H1 (cell line): ENCODE data around the gene FBXO17. TPM values are rescaled to one million over a fixed set of nuclear protein-coding genes. Genes with fewer than 3 reads are reported as not detected.

Experiments
- CTCF ChIA-PET: fragments of 300-600 bp; sonication (Branson Sonifier 250); formaldehyde crosslinking; loops from one replicate; lab custom pipeline; 2021; ENCODE audit not compliant: partially characterized antibody; lab: Charles Lee
- POLR2A ChIA-PET: fragments of 300-600 bp; sonication (Branson Sonifier 250); formaldehyde crosslinking; loops from one replicate; lab custom pipeline; 2021; ENCODE audit warnings: inconsistent platforms; ENCODE audit not compliant: partially characterized antibody; lab: Charles Lee
- DNase-seq, 2 experiments: peaks; one replicate each; pipeline versions ENCODE4 v3.0.0 to v3.0.0-alpha.2; 2010 to 2022; ENCODE audit warnings: low spot score in 2 of 2, low read depth in 1 of 2, mixed read lengths in 1 of 2
- FAIRE-seq: peaks from 2 replicates; lab custom pipeline; 2011; peaks lifted over from hg19 to GRCh38; lab: Jason Lieb, UNC
- H2AFZ ChIP-seq: 2 replicates; pipeline ENCODE4 v1.8.1; 2012; ENCODE audit warnings: low read length, inconsistent platforms
- H2AK5ac ChIP-seq: 2 replicates; pipeline ENCODE4 v1.6.1; 2013; ENCODE audit warnings: low read depth, low read length
- H2BK120ac ChIP-seq: replicated peaks from 2 replicates; pipeline ENCODE3; 2013; ENCODE audit warnings: low read depth, low read length, inconsistent platforms
- H2BK12ac ChIP-seq: 2 replicates; pipeline ENCODE4 v1.6.1; 2013; ENCODE audit warnings: low read depth, low read length
- H2BK15ac ChIP-seq: 2 replicates; pipeline ENCODE4 v1.6.1; 2013; ENCODE audit warnings: low read length
- H2BK20ac ChIP-seq: 2 replicates; pipeline ENCODE4 v1.6.1; 2013; ENCODE audit warnings: low read length
- H2BK5ac ChIP-seq: 2 replicates; pipeline ENCODE4 v1.6.1; 2013; ENCODE audit warnings: low read depth, low read length
- H3K14ac ChIP-seq: 2 replicates; pipeline ENCODE4 v1.6.1; 2013; ENCODE audit warnings: inconsistent platforms; ENCODE audit not compliant: insufficient read length
- H3K18ac ChIP-seq: 2 replicates; pipeline ENCODE4 v1.6.1; 2013; ENCODE audit warnings: low read length; ENCODE audit errors: extremely low read depth
- H3K23ac ChIP-seq: 2 replicates; pipeline ENCODE4 v1.6.1; 2013; ENCODE audit warnings: inconsistent platforms; ENCODE audit not compliant: insufficient read length
- H3K23me2 ChIP-seq: 2 replicates; pipeline ENCODE4 v1.6.1; 2013; ENCODE audit warnings: low read depth, low read length
- H3K27ac ChIP-seq: 2 replicates; pipeline ENCODE4 v1.6.1; 2011; ENCODE audit warnings: low read depth, low read length, inconsistent platforms
- H3K27me3 ChIP-seq, 4 experiments: replicated peaks in 1 of 4; 1 replicate in 1 of 4; 2 replicates in 3 of 4; pipeline versions ENCODE4 v1.6.1 to v1.8.1; 2011 to 2013; ENCODE audit warnings: low read length in 3 of 4, mild to moderate bottlenecking in 3 of 4, inconsistent platforms in 2 of 4, mixed read lengths in 2 of 4, moderate library complexity in 1 of 4; ENCODE audit not compliant: control insufficient read depth in 3 of 4, insufficient read depth in 3 of 4; ENCODE audit errors: extremely low read depth in 1 of 4
- H3K36me3 ChIP-seq, 4 experiments: 2 replicates each; pipeline versions ENCODE4 v1.6.1 to v1.8.1; 2011 to 2013; ENCODE audit warnings: mild to moderate bottlenecking in 4 of 4, low read length in 3 of 4, moderate library complexity in 2 of 4, control low read depth in 1 of 4, inconsistent platforms in 1 of 4; ENCODE audit not compliant: insufficient read depth in 4 of 4, control insufficient read depth in 2 of 4
- H3K4ac ChIP-seq: replicated peaks from 2 replicates; pipeline ENCODE3; 2013; ENCODE audit warnings: low read length, low read depth, mixed read lengths, inconsistent platforms; ENCODE audit not compliant: insufficient read length
- H3K4me1 ChIP-seq, 4 experiments: replicated peaks in 1 of 4; 1 replicate in 1 of 4; 2 replicates in 3 of 4; pipeline versions ENCODE4 v1.6.1 to v1.8.1; 2011 to 2013; ENCODE audit warnings: low read length in 3 of 4, inconsistent platforms in 2 of 4, mixed read lengths in 1 of 4; ENCODE audit not compliant: insufficient read depth in 4 of 4, control insufficient read depth in 3 of 4
- H3K4me2 ChIP-seq, 2 experiments: 2 replicates each; pipeline versions ENCODE4 v1.6.1 to v1.8.1; 2011 to 2013; ENCODE audit warnings: low read depth in 2 of 2, low read length in 2 of 2, control low read depth in 1 of 2, inconsistent platforms in 1 of 2, mild to moderate bottlenecking in 1 of 2; ENCODE audit not compliant: insufficient read depth in 1 of 2
- H3K4me3 ChIP-seq, 4 experiments: fragments of 200-600, 300-600 bp in 1 of 4; sonication (generic), shearing (Covaris generic), sonication (Bioruptor Twin) in 1 of 4; 2 replicates each; pipeline versions ENCODE4 v1.5.1 to v1.8.1; 2011 to 2016; ENCODE audit warnings: low read length in 4 of 4, low read depth in 3 of 4, control low read depth in 2 of 4, inconsistent platforms in 2 of 4, mild to moderate bottlenecking in 2 of 4, mixed read lengths in 1 of 4, moderate library complexity in 1 of 4; ENCODE audit not compliant: insufficient read depth in 2 of 4; ENCODE audit errors: extremely low read depth in 1 of 4
- H3K56ac ChIP-seq: replicated peaks from 2 replicates; pipeline ENCODE3; 2013; ENCODE audit warnings: low read depth, mild to moderate bottlenecking, mixed read lengths, low read length, inconsistent platforms; ENCODE audit not compliant: insufficient read length
- H3K79me1 ChIP-seq: 2 replicates; pipeline ENCODE4 v1.6.1; 2013; ENCODE audit warnings: low read depth, low read length, control low read depth
- H3K79me2 ChIP-seq, 2 experiments: 2 replicates each; pipeline versions ENCODE4 v1.6.1 to v1.8.1; 2012 to 2013; ENCODE audit warnings: low read length in 2 of 2, mild to moderate bottlenecking in 2 of 2, inconsistent platforms in 1 of 2; ENCODE audit not compliant: insufficient read depth in 2 of 2, control insufficient read depth in 1 of 2
- H3K9ac ChIP-seq, 4 experiments: replicated peaks in 1 of 4; 1 replicate in 1 of 4; 2 replicates in 3 of 4; pipeline versions ENCODE4 v1.6.1 to v1.8.1; 2011 to 2013; ENCODE audit warnings: low read depth in 3 of 4, low read length in 3 of 4, control low read depth in 2 of 4, mild to moderate bottlenecking in 2 of 4, moderate library complexity in 2 of 4, inconsistent platforms in 1 of 4; ENCODE audit errors: extremely low read depth in 1 of 4
- H3K9me3 ChIP-seq, 2 experiments: 2 replicates each; pipeline versions ENCODE4 v1.6.1 to v1.8.1; 2012 to 2013; ENCODE audit warnings: mild to moderate bottlenecking in 2 of 2, moderate library complexity in 2 of 2, control low read depth in 1 of 2, inconsistent platforms in 1 of 2, low read depth in 1 of 2, low read length in 1 of 2, mixed read lengths in 1 of 2; ENCODE audit not compliant: insufficient read depth in 2 of 2
- H4K20me1 ChIP-seq, 2 experiments: replicated peaks in 1 of 2; 2 replicates each; pipeline versions ENCODE3 to v1.8.1; 2011 to 2013; ENCODE audit warnings: inconsistent platforms in 2 of 2, low read length in 2 of 2, mild to moderate bottlenecking in 1 of 2; ENCODE audit not compliant: insufficient read depth in 2 of 2, control insufficient read depth in 1 of 2
- H4K5ac ChIP-seq: 2 replicates; pipeline ENCODE4 v1.6.1; 2013; ENCODE audit warnings: low read length, low read depth, mixed read lengths, inconsistent platforms; ENCODE audit not compliant: insufficient read length
- H4K8ac ChIP-seq: 2 replicates; pipeline ENCODE4 v1.8.0; 2013; ENCODE audit warnings: mild to moderate bottlenecking, moderate library complexity, low read length, inconsistent platforms; ENCODE audit not compliant: insufficient read depth; ENCODE audit errors: extremely low read depth
- H4K91ac ChIP-seq: replicated peaks from 2 replicates; pipeline ENCODE3; 2013; ENCODE audit warnings: low read length, mixed read lengths, inconsistent platforms; ENCODE audit not compliant: insufficient read length
- CHD1 ChIP-seq: IDR thresholded peaks from 2 replicates; pipeline ENCODE4 v1.6.1; 2012; ENCODE audit warnings: low read depth, low read length, improper control_type of control experiment
- EZH2 ChIP-seq: fragments of 200-600 bp; sonication (generic); IDR thresholded peaks from 2 replicates; pipeline ENCODE4 v1.7.1; 2012; ENCODE audit warnings: low read depth, mild to moderate bottlenecking, moderate library complexity, low read length, inconsistent platforms; ENCODE audit not compliant: severe bottlenecking
- HDAC2 ChIP-seq, 2 experiments: fragments of 300-600 bp in 1 of 2; sonication (generic) in 1 of 2; IDR thresholded peaks; 2 replicates each; pipeline ENCODE4 v1.6.1; 2011 to 2012; ENCODE audit warnings: low read depth in 2 of 2, low read length in 2 of 2, mild to moderate bottlenecking in 2 of 2, moderate library complexity in 2 of 2, borderline replicate concordance in 1 of 2, inconsistent platforms in 1 of 2
- JUN ChIP-seq: IDR thresholded peaks from 2 replicates; pipeline ENCODE4 v1.6.1; 2011; ENCODE audit warnings: low read depth, mild to moderate bottlenecking, improper control_type of control experiment, low read length
- SRF ChIP-seq: IDR thresholded peaks from 2 replicates; pipeline ENCODE4 v1.6.1; 2011; ENCODE audit warnings: mild to moderate bottlenecking, low read depth, low read length, moderate library complexity
- TEAD4 ChIP-seq: IDR thresholded peaks from 2 replicates; pipeline ENCODE4 v1.6.1; 2012; ENCODE audit warnings: low read depth, low read length, inconsistent platforms, mixed read lengths
- WGBS, 2 experiments: shearing (Covaris generic) in 1 of 2; methylation state at CpG; one replicate each; pipeline versions ENCODE4 v1.1.6 to v1.1.7; 2013 to 2015; ENCODE audit warnings: low lambda C conversion rate in 2 of 2, mixed read lengths in 2 of 2, inconsistent platforms in 1 of 2, low coverage in 1 of 2, missing lambda C conversion rate in 1 of 2; ENCODE audit not compliant: insufficient replicate concordance in 2 of 2, insufficient coverage in 1 of 2, insufficient read length in 1 of 2; ENCODE audit errors: extremely low coverage in 1 of 2, missing lambda C conversion rate in 1 of 2; 5-methylcytosine and 5-hydroxymethylcytosine counted together
- polyA plus RNA-seq, 7 experiments: library from polyadenylated mRNA; depleted of rRNA in 3 of 7; stranded (reverse) in 5 of 7; unstranded in 2 of 7; fragments of >200 nt in 5 of 7; fragments of 200-250 nt in 2 of 7; gene quantifications; 1 replicate in 5 of 7; 2 replicates in 1 of 7; 4 replicates in 1 of 7; pipeline versions ENCODE4 v1.2.1 to v1.2.3, GENCODE V29; 2011 to 2013; ENCODE audit warnings: missing spikeins in 2 of 7, mixed read lengths in 2 of 7
- total RNA-seq: library from RNA; stranded (reverse); fragmentation: NEBNext Ultra II Directional; extraction: Animal tissue kit (Norgen Biotek cat#: 25700); gene quantifications from 2 replicates; pipeline ENCODE4 v1.2.1, GENCODE V29; 2021

The FBXO17 gene
- total and polyA plus RNA-seq, 2 of the 8 experiments (the other 6 are each of a cell fraction or from before 2014, with no cell fraction given): 11.7 to 15.3 TPM

DNA sequence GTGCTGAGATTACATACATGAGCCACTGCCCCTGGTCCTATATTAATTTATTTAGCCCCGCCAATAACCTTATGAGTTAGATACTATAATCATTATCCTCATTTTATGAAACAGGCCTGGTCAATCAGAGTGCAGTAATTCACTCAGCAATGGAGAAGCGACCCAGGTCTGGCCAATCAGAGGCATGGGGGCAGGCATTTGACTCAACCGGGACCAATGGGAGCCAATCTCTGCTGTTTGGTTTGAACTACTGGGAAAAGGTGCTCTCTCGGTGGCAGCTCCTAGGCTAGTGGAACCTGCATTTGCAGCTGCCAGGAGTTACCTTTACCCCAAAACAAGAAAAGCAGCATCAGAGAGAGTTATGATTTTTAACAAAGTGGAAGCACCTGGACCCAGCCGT is 82.7 kb downstream of the FBXO17 start:
- DNase-seq (no peak), FAIRE-seq (no peak)
- Histone ChIP-seq H4K5ac (no peak overlapping the region), H3K4me3 (no peak overlapping the region), H3K4me1 (no peaks in the 10 kb centered on the region), H3K79me1 (no peaks in the 10 kb centered on the region; the same call in 1 of the 2 replicates), H2BK120ac (no peak overlapping the region), H2BK15ac (no peak overlapping the region), H4K8ac (no peak overlapping the region), H4K91ac (no peak overlapping the region), H2BK12ac (no peak overlapping the region), H2AFZ (no peak overlapping the region), H3K27ac (no peak overlapping the region), H3K23me2 (no peaks in the 10 kb centered on the region), H4K20me1 (peaks cover 0 to 2% of the 10 kb centered on the region in 2 experiments), H3K36me3 (no peaks in the 10 kb centered on the region), H3K56ac (no peak overlapping the region), H3K4me2 (no peak overlapping the region), H3K9me3 (no peaks in the 10 kb centered on the region), H2BK20ac (no peak overlapping the region), H3K14ac (no peak overlapping the region), H3K27me3 (no peaks in the 10 kb centered on the region), H2AK5ac (no peak overlapping the region), H3K4ac (no peak overlapping the region), H2BK5ac (no peak overlapping the region), H3K9ac (no peak overlapping the region), H3K79me2 (no peaks in the 10 kb centered on the region), H3K23ac (no peak overlapping the region), H3K18ac (no peak overlapping the region)
- TF ChIP-seq CHD1: no peak
- no peak for TF ChIP-seq TEAD4
- no peak for TF ChIP-seq EZH2
- no peak for TF ChIP-seq HDAC2 (IDR thresholded peaks at IDR 0.05; ENCODE audit: borderline replicate concordance in 1 of 2, low read depth in 2 of 2, low read length in 2 of 2)
- TF ChIP-seq SRF: no peak
- no peak for TF ChIP-seq JUN
- WGBS, 2 experiments: 88% methylated on average over 5 of the region's 5 CpGs; no CpG with 5 or more reads in 1 of the 2 experiments
- ChIA-PET POLR2A (interaction anchor here (0.8 kb wide), 1 partner anchor 49 kb away, joined by 3 read pairs; no protein-coding TSS in a partner anchor), CTCF (interaction anchor here (0.5 to 1.3 kb wide), 5 partner anchors 14 to 141 kb away, joined by 3 read pairs; no protein-coding TSS in a partner anchor)
